NOMO-1 treated with DMSO at 0.1 percent for 48 hours (cell line): Measurements from ENCODE around the gene FMO5.
"Not testable (repeated sequence)": the region's sequence is repeated elsewhere in the genome, so short reads cannot be mapped to it uniquely, and the experiment has no call there.

Source experiments
- DNase-seq: peaks from one replicate; lab custom pipeline; 2025; ENCODE audit not compliant: unreplicated experiment; lab: John Stamatoyannopoulos, UW

The FMO5 gene

GRCh38 chr1:147209825-147210821, 15.0 kb downstream of the FMO5 start:
- no peak for DNase-seq

- no peak for DNase-seq
These were observed 16.5 kb downstream of the FMO5 start for GRCh38 chr1:147208619-147209018.

- DNase-seq: no peak
These were observed 17.9 kb downstream of the FMO5 start for GRCh38 chr1:147207192-147207591.

GRCh38 chr1:147204080-147204479, 21.1 kb downstream of the FMO5 start:
- peak; percentile 64 for DNase-seq

GRCh38 chr1:147202576-147202975, 22.6 kb downstream of the FMO5 start:
- no peak for DNase-seq

GRCh38 chr1:147201786-147202185, 23.4 kb downstream of the FMO5 start:
- DNase-seq: no peak

- no peak for DNase-seq
These were observed 23.9 kb downstream of the FMO5 start for GRCh38 chr1:147201276-147201675.

GRCh38 chr1:147197324-147197723, 27.8 kb downstream of the FMO5 start:
- DNase-seq: not testable (repeated sequence)

GRCh38 chr1:147189514-147189913, 35.6 kb downstream of the FMO5 start:
- DNase-seq: no peak

GRCh38 chr1:147185432-147185831, 39.7 kb downstream of the FMO5 start:
- no peak for DNase-seq

- no peak for DNase-seq
These were observed 47.3 kb downstream of the FMO5 start for GRCh38 chr1:147177611-147178380.

GRCh38 chr1:147172168-147173016, 52.7 kb downstream of the FMO5 start, which contains the start of gene PRKAB2:
Gene PRKAB2, minus strand, starts transcription at chr1:147172470. Its CDS starts 326 bp downstream, at chr1:147172144.
- peak; percentile 94 for DNase-seq

- DNase-seq: peak; percentile 2
These were observed 53.6 kb downstream of the FMO5 start for GRCh38 chr1:147171399-147172167.

GRCh38 chr1:147169840-147170674, 55.1 kb downstream of the FMO5 start:
- no peak for DNase-seq

GRCh38 chr1:147169171-147169570, 56.0 kb downstream of the FMO5 start:
- no peak for DNase-seq

- no peak for DNase-seq
These were observed 56.5 kb downstream of the FMO5 start for GRCh38 chr1:147168626-147169058.

- no peak for DNase-seq
These were observed 57.8 kb downstream of the FMO5 start for GRCh38 chr1:147167365-147167764.

- no peak for DNase-seq
These were observed 62.1 kb downstream of the FMO5 start for GRCh38 chr1:147163019-147163418.

GRCh38 chr1:147162093-147162492, 63.0 kb downstream of the FMO5 start:
- no peak for DNase-seq
